ENCODE results near the gene TMED10.
"Not testable (repeated sequence)": the region's sequence is repeated elsewhere in the genome, so short reads cannot be mapped to it uniquely, and the experiment has no call there.

Gene TMED10

GRCh38 chr14:75127474-75127820, 49.0 kb downstream of the TMED10 start:
- DNase-seq (ENCODE audit: low read depth) = not testable (repeated sequence)

- DNase-seq (ENCODE audit: low read depth) = peak; percentile 85
Measured at GRCh38 chr14:75126679-75127473, 49.5 kb downstream of the TMED10 start, which contains the start of gene NEK9. Gene NEK9, minus strand, starts transcription at chr14:75127048. Its CDS starts 127 bp downstream, at chr14:75126921.

GRCh38 chr14:75126121-75126544, 50.3 kb downstream of the TMED10 start:
- no peak for DNase-seq (ENCODE audit: low read depth)

GRCh38 chr14:75125617-75126016, 50.8 kb downstream of the TMED10 start:
- peak; percentile 91 for DNase-seq (ENCODE audit: low read depth)

- peak; percentile 81 for DNase-seq (ENCODE audit: low read depth)
Measured at GRCh38 chr14:75123991-75124390, 52.4 kb downstream of the TMED10 start.

GRCh38 chr14:75121552-75121951, 54.9 kb downstream of the TMED10 start:
- DNase-seq (ENCODE audit: low read depth) = no peak

- no peak for DNase-seq (ENCODE audit: low read depth)
Measured at GRCh38 chr14:75120541-75121291, 55.7 kb downstream of the TMED10 start.

- DNase-seq (ENCODE audit: low read depth) = peak; percentile 42
Measured at GRCh38 chr14:75119056-75119455, 57.4 kb downstream of the TMED10 start.

- DNase-seq (ENCODE audit: low read depth) = no peak
Measured at GRCh38 chr14:75113932-75114539, 62.4 kb downstream of the TMED10 start.

- DNase-seq (ENCODE audit: low read depth) = no peak
Measured at GRCh38 chr14:75109877-75110276, 66.5 kb downstream of the TMED10 start.

GRCh38 chr14:75107186-75107585, 69.2 kb downstream of the TMED10 start:
- DNase-seq (ENCODE audit: low read depth) = no peak

GRCh38 chr14:75101491-75101890, 74.9 kb downstream of the TMED10 start:
- no peak for DNase-seq (ENCODE audit: low read depth)

- no peak for DNase-seq (ENCODE audit: low read depth)
Measured at GRCh38 chr14:75098682-75099081, 77.7 kb downstream of the TMED10 start.

- DNase-seq (ENCODE audit: low read depth) = no peak
Measured at GRCh38 chr14:75098212-75098611, 78.2 kb downstream of the TMED10 start.

- DNase-seq (ENCODE audit: low read depth) = no peak
Measured at GRCh38 chr14:75096959-75097358, 79.5 kb downstream of the TMED10 start.

GRCh38 chr14:75095690-75096089, 80.7 kb downstream of the TMED10 start:
- DNase-seq (ENCODE audit: low read depth) = no peak

GRCh38 chr14:75094896-75095295, 81.5 kb downstream of the TMED10 start:
- no peak for DNase-seq (ENCODE audit: low read depth)

- DNase-seq (ENCODE audit: low read depth) = no peak
Measured at GRCh38 chr14:75092698-75093097, 83.7 kb downstream of the TMED10 start.

- DNase-seq (ENCODE audit: low read depth) = no peak
Measured at GRCh38 chr14:75091251-75091650, 85.2 kb downstream of the TMED10 start.

GRCh38 chr14:75090353-75090752, 86.1 kb downstream of the TMED10 start:
- DNase-seq (ENCODE audit: low read depth) = no peak

- DNase-seq (ENCODE audit: low read depth) = peak; percentile 54
Measured at GRCh38 chr14:75088566-75089373, 87.6 kb downstream of the TMED10 start.

GRCh38 chr14:75088153-75088552, 88.3 kb downstream of the TMED10 start:
- no peak for DNase-seq (ENCODE audit: low read depth)

Data from amniotic epithelial cell (primary cell).